ENCODE data around the gene CDC23.

DNA sequence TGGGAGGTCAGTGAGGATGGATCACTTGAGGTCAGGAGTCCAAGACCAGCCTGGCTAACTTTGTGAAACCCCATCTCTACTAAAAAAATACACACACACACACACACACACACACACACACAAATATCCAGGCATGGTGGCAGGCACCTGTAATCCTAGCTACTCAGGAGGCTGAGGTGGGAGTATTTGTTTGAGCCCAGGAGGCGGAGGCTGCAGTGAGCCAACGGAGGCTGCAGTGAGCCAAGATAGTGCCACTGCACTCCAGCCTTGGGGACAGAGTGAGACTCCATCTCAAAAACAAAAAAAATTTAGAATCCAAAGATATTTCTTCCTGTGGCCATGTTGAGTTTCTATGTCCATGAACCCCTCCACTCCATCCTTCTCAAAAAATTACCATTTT, 21.5 kb upstream of the CDC23 start:
- TF ChIP-seq, protein P1, sequence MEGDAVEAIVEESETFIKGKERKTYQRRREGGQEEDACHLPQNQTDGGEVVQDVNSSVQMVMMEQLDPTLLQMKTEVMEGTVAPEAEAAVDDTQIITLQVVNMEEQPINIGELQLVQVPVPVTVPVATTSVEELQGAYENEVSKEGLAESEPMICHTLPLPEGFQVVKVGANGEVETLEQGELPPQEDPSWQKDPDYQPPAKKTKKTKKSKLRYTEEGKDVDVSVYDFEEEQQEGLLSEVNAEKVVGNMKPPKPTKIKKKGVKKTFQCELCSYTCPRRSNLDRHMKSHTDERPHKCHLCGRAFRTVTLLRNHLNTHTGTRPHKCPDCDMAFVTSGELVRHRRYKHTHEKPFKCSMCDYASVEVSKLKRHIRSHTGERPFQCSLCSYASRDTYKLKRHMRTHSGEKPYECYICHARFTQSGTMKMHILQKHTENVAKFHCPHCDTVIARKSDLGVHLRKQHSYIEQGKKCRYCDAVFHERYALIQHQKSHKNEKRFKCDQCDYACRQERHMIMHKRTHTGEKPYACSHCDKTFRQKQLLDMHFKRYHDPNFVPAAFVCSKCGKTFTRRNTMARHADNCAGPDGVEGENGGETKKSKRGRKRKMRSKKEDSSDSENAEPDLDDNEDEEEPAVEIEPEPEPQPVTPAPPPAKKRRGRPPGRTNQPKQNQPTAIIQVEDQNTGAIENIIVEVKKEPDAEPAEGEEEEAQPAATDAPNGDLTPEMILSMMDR (IDR thresholded peaks at IDR 0.05), result no peak
- TF ChIP-seq POLR2A (IDR thresholded peaks at IDR 0.05), result no peak
